Dendritic cell treated with granulocyte-macrophage colony-stimulating factor and Interleukin-4, amounts not matched to agents 40 ng/mL and 50 ng/mL, for 4 days (primary cell): ENCODE measurements around the gene G3BP2.

Experiments used
- H3K27ac Mint-ChIP-seq: one replicate; pipeline ENCODE4 v1.8.0; 2022; ENCODE audit warnings: mild to moderate bottlenecking, mixed read lengths
- H3K27me3 Mint-ChIP-seq: one replicate; pipeline ENCODE4 v1.8.0; 2022; ENCODE audit warnings: mild to moderate bottlenecking, mixed read lengths
- H3K36me3 Mint-ChIP-seq: one replicate; pipeline ENCODE4 v1.8.0; 2022; ENCODE audit warnings: low read depth, mixed read lengths
- H3K4me1 Mint-ChIP-seq: one replicate; pipeline ENCODE4 v1.8.0; 2022; ENCODE audit warnings: low read depth, mixed read lengths
- H3K4me3 Mint-ChIP-seq: one replicate; pipeline ENCODE4 v1.8.0; 2022; ENCODE audit warnings: mild to moderate bottlenecking, moderate library complexity, mixed read lengths
- H3K9me3 Mint-ChIP-seq: one replicate; pipeline ENCODE4 v1.8.0; 2022; ENCODE audit warnings: mixed read lengths
- intact Hi-C: fragments of 100-400 bp; cut with micrococcal nuclease; formaldehyde crosslinking; loops from one replicate; pipeline ENCODE4 v1.15.0; 2022

G3BP2 gene

DNA sequence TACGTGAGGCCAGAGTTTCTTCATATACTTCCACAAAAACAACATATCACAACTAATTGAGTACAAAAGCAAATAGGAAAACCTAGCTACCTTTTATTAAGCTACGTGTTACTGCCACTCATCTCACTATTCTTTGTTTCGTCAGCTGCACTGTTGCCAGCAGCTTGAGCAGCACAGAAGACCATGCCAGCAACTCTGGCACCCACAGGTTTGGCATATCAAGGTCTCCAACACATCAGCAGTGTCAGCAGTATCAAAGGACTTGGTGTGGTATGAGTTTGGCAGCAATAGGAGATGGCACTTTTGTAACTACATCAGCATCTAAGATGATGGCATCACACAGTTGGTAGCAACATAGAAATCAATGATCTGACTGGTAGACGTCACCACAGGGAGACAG lies 73.6 kb downstream of the G3BP2 start:
- H3K9me3 Mint-ChIP-seq: no peaks in the 10 kb centered on the region
- intact Hi-C loops: no loop called here
- H3K4me3 Mint-ChIP-seq: no peak overlapping the region
- no peak overlapping the region for H3K27ac Mint-ChIP-seq
- H3K4me1 Mint-ChIP-seq: no peaks in the 10 kb centered on the region
- no peaks in the 10 kb centered on the region for H3K36me3 Mint-ChIP-seq
- H3K27me3 Mint-ChIP-seq: peaks cover 3% of the 10 kb centered on the region

DNA sequence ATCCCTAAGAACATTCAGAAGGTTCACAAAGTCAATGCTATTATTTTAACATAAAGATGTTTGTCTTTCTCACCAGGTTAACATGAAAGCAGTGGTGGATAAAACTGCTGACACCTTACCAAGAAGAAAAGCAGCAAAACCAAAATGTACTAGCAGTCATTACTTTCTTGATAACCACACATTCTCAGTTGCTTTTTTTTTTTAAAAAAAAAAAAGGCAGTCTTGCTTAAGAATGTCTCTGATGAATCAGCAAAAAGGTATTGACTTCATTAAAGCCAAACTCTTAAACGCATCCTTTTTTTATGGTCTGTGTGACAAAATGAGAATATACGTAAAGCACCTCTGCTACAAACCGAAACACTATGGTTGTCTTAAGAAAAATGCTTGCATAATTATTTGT lies 74.8 kb downstream of the G3BP2 start:
- H3K9me3 Mint-ChIP-seq: no peaks in the 10 kb centered on the region
- no peak overlapping the region for H3K27ac Mint-ChIP-seq
- intact Hi-C loops: no loop called here
- H3K27me3 Mint-ChIP-seq: peaks cover 3% of the 10 kb centered on the region
- no peaks in the 10 kb centered on the region for H3K4me1 Mint-ChIP-seq
- H3K36me3 Mint-ChIP-seq: no peaks in the 10 kb centered on the region
- no peak overlapping the region for H3K4me3 Mint-ChIP-seq

DNA sequence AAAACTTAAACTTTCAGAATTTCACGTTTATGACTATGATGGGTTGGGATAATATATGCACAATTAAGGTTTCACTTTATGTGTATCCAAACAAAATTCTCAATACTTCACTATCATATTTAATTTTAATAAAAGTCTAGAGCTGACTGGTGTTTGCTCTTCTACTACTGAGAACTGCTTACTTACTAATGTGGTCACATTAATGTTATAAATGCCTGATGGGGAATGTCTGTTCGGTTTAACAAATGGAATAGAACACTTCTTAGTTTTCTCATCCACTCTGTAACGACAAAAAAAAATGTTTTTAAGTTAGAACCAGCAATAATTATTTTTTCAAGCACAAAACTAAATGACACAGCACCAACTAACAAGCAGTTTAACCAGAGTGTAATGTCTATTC lies 77.2 kb downstream of the G3BP2 start:
- H3K27ac Mint-ChIP-seq: no peak overlapping the region
- no peaks in the 10 kb centered on the region for H3K9me3 Mint-ChIP-seq
- H3K27me3 Mint-ChIP-seq: peaks cover 3% of the 10 kb centered on the region

DNA sequence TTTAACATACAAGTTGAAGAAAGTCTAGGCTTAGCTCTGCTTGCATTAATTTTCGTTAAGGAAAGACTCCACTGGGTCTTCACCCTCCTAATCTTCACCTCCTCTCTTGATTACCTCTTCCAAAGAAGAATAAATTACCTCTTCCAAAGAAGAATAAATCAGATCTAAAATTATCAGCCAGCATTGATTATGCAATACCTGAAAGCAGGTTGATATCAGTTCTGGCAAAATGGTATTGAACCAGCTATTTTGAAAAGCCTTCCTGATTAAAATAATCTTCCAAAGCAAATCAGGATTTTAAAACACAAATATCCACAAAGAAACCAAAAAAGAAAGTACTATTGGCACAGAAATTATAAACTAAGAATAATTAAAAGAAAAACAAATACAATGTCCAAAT lies 79.8 kb downstream of the G3BP2 start:
- H3K4me1 Mint-ChIP-seq: no peaks in the 10 kb centered on the region
- intact Hi-C loops: no loop called here
- no peaks in the 10 kb centered on the region for H3K36me3 Mint-ChIP-seq
- no peaks in the 10 kb centered on the region for H3K27me3 Mint-ChIP-seq
- H3K9me3 Mint-ChIP-seq: no peaks in the 10 kb centered on the region
- H3K4me3 Mint-ChIP-seq: no peak overlapping the region
- no peak overlapping the region for H3K27ac Mint-ChIP-seq

More for the DNA sequence above, 77.2 kb downstream of the G3BP2 start:
- no peak overlapping the region for H3K4me3 Mint-ChIP-seq
- intact Hi-C loops: no loop called here
- no peaks in the 10 kb centered on the region for H3K4me1 Mint-ChIP-seq
- no peaks in the 10 kb centered on the region for H3K36me3 Mint-ChIP-seq
